ENCODE results near the gene CPT1B.
"Not testable (repeated sequence)": the region's sequence is repeated elsewhere in the genome, so short reads cannot be mapped to it uniquely, and the experiment has no call there.

Gene CPT1B

GRCh38 chr22:50609599-50609998 is 31.4 kb upstream of the CPT1B start:
- no peak for DNase-seq (ENCODE audit: low read depth)

- DNase-seq (ENCODE audit: low read depth): no peak
These were observed 30.8 kb upstream of the CPT1B start for GRCh38 chr22:50608996-50609395.

GRCh38 chr22:50608058-50608840 is 30.0 kb upstream of the CPT1B start:
- DNase-seq (ENCODE audit: low read depth): not testable (repeated sequence)

GRCh38 chr22:50607659-50608020 is 29.4 kb upstream of the CPT1B start:
- no peak for DNase-seq (ENCODE audit: low read depth)

GRCh38 chr22:50606946-50607658 is 28.9 kb upstream of the CPT1B start:
- DNase-seq (ENCODE audit: low read depth): no peak

- DNase-seq (ENCODE audit: low read depth): no peak
These were observed 28.1 kb upstream of the CPT1B start for GRCh38 chr22:50606165-50606945.

GRCh38 chr22:50605613-50606074 is 27.4 kb upstream of the CPT1B start:
- no peak for DNase-seq (ENCODE audit: low read depth)

- no peak for DNase-seq (ENCODE audit: low read depth)
These were observed 26.9 kb upstream of the CPT1B start for GRCh38 chr22:50605002-50605612.

- DNase-seq (ENCODE audit: low read depth): no peak
These were observed 26.2 kb upstream of the CPT1B start for GRCh38 chr22:50604256-50605001.

- DNase-seq (ENCODE audit: low read depth): no peak
These were observed 25.5 kb upstream of the CPT1B start for GRCh38 chr22:50603511-50604255.

- DNase-seq (ENCODE audit: low read depth): no peak
These were observed 24.1 kb upstream of the CPT1B start for GRCh38 chr22:50602338-50602700.

GRCh38 chr22:50601669-50602337 is 23.6 kb upstream of the CPT1B start:
- no peak for DNase-seq (ENCODE audit: low read depth)

GRCh38 chr22:50600967-50601668 is 22.9 kb upstream of the CPT1B start:
- DNase-seq (ENCODE audit: low read depth): no peak

GRCh38 chr22:50600538-50600937 is 22.3 kb upstream of the CPT1B start, which contains the start of gene MAPK8IP2:
Gene MAPK8IP2 (plus strand): TSS chr22:50600793. CDS start chr22:50600819, 26 bp downstream.
- no peak for DNase-seq (ENCODE audit: low read depth)

- no peak for DNase-seq (ENCODE audit: low read depth)
These were observed 21.7 kb upstream of the CPT1B start for GRCh38 chr22:50599816-50600455.

GRCh38 chr22:50597097-50597496 is 18.9 kb upstream of the CPT1B start:
- no peak for DNase-seq (ENCODE audit: low read depth)

- no peak for DNase-seq (ENCODE audit: low read depth)
These were observed 17.0 kb upstream of the CPT1B start for GRCh38 chr22:50595189-50595588.

GRCh38 chr22:50587407-50587806 is 9.2 kb upstream of the CPT1B start:
- DNase-seq (ENCODE audit: low read depth): no peak

GRCh38 chr22:50586416-50586815 is 8.2 kb upstream of the CPT1B start:
- no peak for DNase-seq (ENCODE audit: low read depth)

Measured in fibroblast of gingiva (primary cell).